RWPE1 (cell line): ENCODE data around the gene CCDC138.

Experiments used
- CTCF ChIA-PET: fragments of 350-600 bp; sonication (Branson Sonifier 250); formaldehyde crosslinking; extraction: SDS; loops from one replicate; lab custom pipeline; 2021; lab: Yijun Ruan, JAX
- POLR2A ChIA-PET: fragments of 400-600 bp; formaldehyde crosslinking; extraction: SDS; loops from one replicate; lab custom pipeline; 2020; ENCODE audit warnings: antibody characterized with exemption; ENCODE audit not compliant: low non-redundant PET; lab: Yijun Ruan, JAX
- DNase-seq: peaks from one replicate; pipeline ENCODE4 v3.0.0; 2012; ENCODE audit warnings: low spot score
- H3K27ac ChIP-seq: fragments of 450-650 bp; 2 replicates; pipeline ENCODE4 v1.5.1; 2017
- TF ChIP-seq, protein P1 (sequence below): fragments of 450-650 bp; conservative IDR thresholded peaks from 2 replicates; pipeline ENCODE4 v1.5.1; 2017; ENCODE audit warnings: low read depth, mild to moderate bottlenecking

The CCDC138 gene

DNA sequence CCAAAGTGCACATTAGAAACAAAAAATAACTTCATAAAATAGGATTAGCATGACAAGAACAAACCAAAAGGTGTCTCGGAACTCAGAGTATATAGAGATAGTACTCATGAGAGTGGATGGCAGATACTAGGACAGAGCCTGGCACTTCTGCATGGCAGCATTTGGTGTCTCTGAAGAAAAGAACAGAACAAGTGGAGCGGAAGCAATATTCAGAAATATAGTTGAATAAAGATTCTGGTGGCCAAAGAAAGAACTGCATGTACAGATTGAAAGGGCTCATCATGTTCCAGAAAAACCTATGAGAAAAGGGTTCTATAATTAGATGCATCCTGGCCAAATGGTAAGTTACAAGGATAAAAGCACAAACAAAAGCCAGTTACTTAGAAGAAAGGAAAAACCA, 90.9 kb downstream of the CCDC138 start:
- POLR2A ChIA-PET = no interaction called here
- TF ChIP-seq, protein P1, sequence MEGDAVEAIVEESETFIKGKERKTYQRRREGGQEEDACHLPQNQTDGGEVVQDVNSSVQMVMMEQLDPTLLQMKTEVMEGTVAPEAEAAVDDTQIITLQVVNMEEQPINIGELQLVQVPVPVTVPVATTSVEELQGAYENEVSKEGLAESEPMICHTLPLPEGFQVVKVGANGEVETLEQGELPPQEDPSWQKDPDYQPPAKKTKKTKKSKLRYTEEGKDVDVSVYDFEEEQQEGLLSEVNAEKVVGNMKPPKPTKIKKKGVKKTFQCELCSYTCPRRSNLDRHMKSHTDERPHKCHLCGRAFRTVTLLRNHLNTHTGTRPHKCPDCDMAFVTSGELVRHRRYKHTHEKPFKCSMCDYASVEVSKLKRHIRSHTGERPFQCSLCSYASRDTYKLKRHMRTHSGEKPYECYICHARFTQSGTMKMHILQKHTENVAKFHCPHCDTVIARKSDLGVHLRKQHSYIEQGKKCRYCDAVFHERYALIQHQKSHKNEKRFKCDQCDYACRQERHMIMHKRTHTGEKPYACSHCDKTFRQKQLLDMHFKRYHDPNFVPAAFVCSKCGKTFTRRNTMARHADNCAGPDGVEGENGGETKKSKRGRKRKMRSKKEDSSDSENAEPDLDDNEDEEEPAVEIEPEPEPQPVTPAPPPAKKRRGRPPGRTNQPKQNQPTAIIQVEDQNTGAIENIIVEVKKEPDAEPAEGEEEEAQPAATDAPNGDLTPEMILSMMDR = no peak
- no peak for DNase-seq
- H3K27ac ChIP-seq = no peak overlapping the region
- CTCF ChIA-PET = no interaction called here

GRCh38 chr2:108878276-108878675, 91.7 kb downstream of the CCDC138 start:
- DNase-seq = no peak
- CTCF ChIA-PET = no interaction called here
- H3K27ac ChIP-seq = no peak overlapping the region
- TF ChIP-seq, protein P1 = no peak
- POLR2A ChIA-PET = no interaction called here

DNA sequence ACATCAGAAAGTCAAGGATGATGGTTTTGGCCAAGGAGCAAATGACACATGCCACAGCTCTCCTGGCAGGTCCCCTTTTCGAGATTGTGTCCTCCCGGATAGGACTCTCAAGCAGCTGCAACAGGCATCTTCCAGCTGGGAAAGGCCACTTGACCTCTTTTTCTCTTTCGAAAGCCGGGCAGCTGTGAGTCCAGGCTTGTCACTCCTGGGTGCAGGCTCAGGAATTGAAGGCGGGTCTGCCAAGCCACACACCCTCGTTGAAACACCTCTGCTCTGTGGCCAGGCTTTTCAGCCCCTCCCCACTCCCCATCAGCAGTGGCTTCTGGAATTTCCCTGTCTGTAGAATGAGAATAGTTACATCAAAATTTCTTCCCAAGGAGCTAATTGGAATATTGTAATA, 98.0 kb downstream of the CCDC138 start:
- DNase-seq = no peak
- no peak overlapping the region for H3K27ac ChIP-seq
- POLR2A ChIA-PET = no interaction called here
- TF ChIP-seq, protein P1 = no peak
- CTCF ChIA-PET = interaction anchor here (0.8 kb wide), 1 partner anchor 30 kb away, joined by 4 read pairs; no protein-coding TSS in a partner anchor

DNA sequence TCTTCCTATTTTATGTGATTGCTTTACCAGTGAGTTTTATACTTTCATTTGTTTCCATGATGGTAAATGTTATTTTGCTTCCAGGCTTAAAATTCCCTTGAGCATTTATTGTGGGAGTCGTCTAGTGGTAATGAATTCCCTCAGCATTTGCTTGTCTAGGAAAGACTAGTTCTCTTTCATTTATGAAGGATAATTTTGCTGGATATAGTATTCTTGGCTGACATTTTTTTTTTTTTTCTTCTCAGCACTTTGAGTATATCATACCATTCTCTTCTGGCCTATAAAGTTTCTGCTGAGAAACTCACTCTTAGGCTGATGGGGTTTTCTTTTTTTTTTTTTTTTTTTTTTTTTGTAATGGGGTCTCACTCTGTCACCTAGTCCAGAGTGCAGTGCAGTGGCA, 103.3 kb downstream of the CCDC138 start:
- DNase-seq = no peak
- CTCF ChIA-PET = no interaction called here
- TF ChIP-seq, protein P1 = no peak
- POLR2A ChIA-PET = no interaction called here
- H3K27ac ChIP-seq = no peak overlapping the region

- peak; percentile 7 for DNase-seq
- POLR2A ChIA-PET = no interaction called here
Measured at GRCh38 chr2:108893277-108893676, 106.7 kb downstream of the CCDC138 start.

GRCh38 chr2:108894766-108895165, 108.2 kb downstream of the CCDC138 start:
- DNase-seq = no peak
- TF ChIP-seq, protein P1 = no peak
- no peak overlapping the region for H3K27ac ChIP-seq
- ChIA-PET CTCF (no interaction called here), POLR2A (no interaction called here)

More at GRCh38 chr2:108893277-108893676, 106.7 kb downstream of the CCDC138 start:
- CTCF ChIA-PET = no interaction called here
- TF ChIP-seq, protein P1 = no peak
- no peak overlapping the region for H3K27ac ChIP-seq
